Heart left ventricle (tissue), 16 donors: Measurements from ENCODE around the gene DCLK1. TPM values are rescaled to one million over a fixed set of nuclear protein-coding genes. Genes with fewer than 3 reads are reported as not detected.

Source experiments
- ATAC-seq, 4 donors: fragments of 200-7000 bp; cut with Tn5 transposase; one replicate each; pipeline ENCODE4 v1.9.1; 2020 to 2022; ENCODE audit warnings: moderate library complexity in 4 of 4, mild to moderate bottlenecking in 3 of 4, moderate number of reproducible peaks in 1 of 4
- DNase-seq, 5 donors: peaks; one replicate each; pipeline ENCODE4 v3.0.0-alpha.2; 2020
- H3K27ac ChIP-seq, 12 donors: fragments of 200-600 bp; sonication (generic) in 4 of 12; one replicate each; pipeline versions ENCODE4 v1.5.0 to v1.8.0; 2016 to 2022; ENCODE audit warnings: mild to moderate bottlenecking in 2 of 12
- H3K27me3 ChIP-seq, 9 donors: fragments of 200-600 bp; sonication (generic) in 2 of 9; one replicate each; pipeline versions ENCODE4 v1.5.1 to v1.8.0; 2016 to 2022; ENCODE audit warnings: mild to moderate bottlenecking in 3 of 9
- H3K36me3 ChIP-seq, 9 donors: fragments of 200-600 bp; sonication (generic) in 2 of 9; one replicate each; pipeline versions ENCODE4 v1.5.0 to v1.8.0; 2018 to 2022; ENCODE audit warnings: mild to moderate bottlenecking in 2 of 9
- H3K4me1 ChIP-seq, 12 donors: fragments of 200-600 bp; sonication (generic) in 4 of 12; one replicate each; pipeline versions ENCODE4 v1.5.0 to v1.8.0; 2016 to 2022; ENCODE audit warnings: mild to moderate bottlenecking in 3 of 12
- H3K4me3 ChIP-seq, 12 donors: fragments of 200-600 bp; sonication (generic) in 4 of 12; one replicate each; pipeline versions ENCODE4 v1.5.0 to v1.8.0; 2017 to 2022; ENCODE audit warnings: mild to moderate bottlenecking in 9 of 12, moderate library complexity in 4 of 12
- H3K9me3 ChIP-seq, 12 donors: fragments of 200-600 bp; sonication (generic) in 4 of 12; one replicate each; pipeline versions ENCODE4 v1.5.0 to v1.8.0; 2016 to 2022; ENCODE audit warnings: mild to moderate bottlenecking in 1 of 12
- CTCF ChIP-seq, 12 donors: fragments of 200-600 bp; sonication (generic) in 4 of 12; IDR thresholded peaks; one replicate each; pipeline versions ENCODE4 v1.5.0 to v1.8.0; 2018 to 2022; ENCODE audit warnings: antibody characterized with exemption in 12 of 12, mild to moderate bottlenecking in 5 of 12
- POLR2A ChIP-seq, 2 donors: fragments of 450-650 bp; IDR thresholded peaks; one replicate each; pipeline ENCODE4 v1.6.1; 2017; ENCODE audit warnings: antibody characterized with exemption in 2 of 2, mild to moderate bottlenecking in 2 of 2, moderate library complexity in 2 of 2
- WGBS, 4 donors: extraction: QIAGEN DNeasy Blood & Tissue Kit in 2 of 4; methylation state at CpG; one replicate each; pipeline versions ENCODE4 v1.1.5 to v1.1.7; 2013 to 2018; 5-methylcytosine and 5-hydroxymethylcytosine counted together
- intact Hi-C, 10 donors: fragments of 100-400 bp; cut with DNase I; formaldehyde crosslinking; loops; one replicate each; pipeline versions ENCODE4 v1.11.1 to v1.14.2; 2022
- polyA plus RNA-seq, 2 donors: library from polyadenylated mRNA; stranded (reverse); fragments of 200-250 nt; gene quantifications; one replicate each; pipeline ENCODE4 v1.2.3, GENCODE V29; 2013
- total RNA-seq, 9 donors: library from RNA; depleted of rRNA in 2 of 9; stranded (reverse); fragments of >200 nt in 2 of 9; fragmentation: NEBNext Ultra II Directional in 3 of 9; extraction: Animal tissue kit (Norgen Biotek cat#: 25700) in 3 of 9; gene quantifications; one replicate each; pipeline versions ENCODE4 v1.1.0 to v1.2.4, GENCODE V29; 2016 to 2023
- donor health status: ischemic (EF 13 %, LVEDD 7.1; RV severe dilation, severe dysfunction).
- donor health status: healthy with polysubstance abuse.
- donor health status: DM: no; HTN: yes; CAD: no.
- donor health status: DM: no; HTN: no; CAD: no.
- donor health status: ischemic (EF 25% LVEDD 6.9; RV normal size, moderate dysfunction).
- donor health status: ischemic (EF 25% LVEDD 5.7; RV mildly dilated, moderate dysfunction).
- donor health status: healthy.
- donor health status: DM: yes; HTN: yes; CAD: no.
- donor health status: ischemic (EF 35%, LVEDD 5.7; RV mildly dilated, moderate dysfunction).
- donor health status: nonischemic (EF 11% LVEDD 7.7; RV severe dilation, severe dysfunction).
- donor health status: DM: yes; HTN: yes; CAD: no.
- donor health status: PGD.
- donor health status: ischemic (EF 29% LVEDD 5.4; RV normal size, mild dysfunction).
- donor health status: nonischemic (EF 23%, LVEDD 6.1; RV moderate dilation, normal function).

Gene DCLK1
- total and polyA plus RNA-seq, 11 donors: 3.4 to 15.9 (median 11.2) TPM

GRCh38 chr13:36173571-36174322 is 42.6 kb upstream of the DCLK1 start:
- H3K4me3 ChIP-seq: no peak overlapping the region
- TF ChIP-seq POLR2A (IDR thresholded peaks at IDR 0.05): no peak
- TF ChIP-seq CTCF (IDR thresholded peaks at IDR 0.05): no peak
- DNase-seq: no peak
- ATAC-seq: no peak
- no peaks in the 10 kb centered on the region for H3K9me3 ChIP-seq
- WGBS, 4 donors: 70 to 76% (median 71%) methylated on average over 4 of the region's 4 CpGs
- no peaks in the 10 kb centered on the region for H3K27me3 ChIP-seq
- no peaks in the 10 kb centered on the region for H3K36me3 ChIP-seq
- intact Hi-C loops: no loop called here
- no peaks in the 10 kb centered on the region for H3K4me1 ChIP-seq
- no peak overlapping the region for H3K27ac ChIP-seq

GRCh38 chr13:36166046-36166445 is 34.9 kb upstream of the DCLK1 start:
- H3K9me3 ChIP-seq: no peaks in the 10 kb centered on the region
- H3K4me3 ChIP-seq: no peak overlapping the region
- peaks cover 0 to 13% (median 0%) of the 10 kb centered on the region in 12 donors for H3K4me1 ChIP-seq
- ATAC-seq: no peak
- H3K27me3 ChIP-seq: no peaks in the 10 kb centered on the region
- DNase-seq: no peak
- H3K27ac ChIP-seq: no peak overlapping the region
- no peaks in the 10 kb centered on the region for H3K36me3 ChIP-seq
- intact Hi-C loops: no loop called here
- WGBS, 4 donors: 78 to 95% (median 86%) methylated on average over 5 of the region's 5 CpGs
- TF ChIP-seq CTCF (IDR thresholded peaks at IDR 0.05): no peak
- no peak for TF ChIP-seq POLR2A (IDR thresholded peaks at IDR 0.05)

GRCh38 chr13:36163809-36164308 is 32.7 kb upstream of the DCLK1 start:
- intact Hi-C loops: no loop called here
- Histone ChIP-seq H3K36me3 (no peaks in the 10 kb centered on the region), H3K27me3 (no peaks in the 10 kb centered on the region), H3K27ac (no peak overlapping the region), H3K4me1 (peaks cover 0 to 13% (median 0%) of the 10 kb centered on the region in 12 donors), H3K4me3 (no peak overlapping the region), H3K9me3 (no peaks in the 10 kb centered on the region)
- no peak for TF ChIP-seq CTCF (IDR thresholded peaks at IDR 0.05)
- no peak for TF ChIP-seq POLR2A (IDR thresholded peaks at IDR 0.05)
- 34 to 40% (median 35%) methylated on average over 7 of the region's 7 CpGs for WGBS, 4 donors
- ATAC-seq (peak; percentile 70 to 88 (median 78)), DNase-seq (peak; percentile 37 to 80 (median 75))

GRCh38 chr13:36163286-36163685 is 32.1 kb upstream of the DCLK1 start:
- Histone ChIP-seq H3K27me3 (no peaks in the 10 kb centered on the region), H3K4me3 (no peak overlapping the region), H3K9me3 (no peaks in the 10 kb centered on the region), H3K36me3 (no peaks in the 10 kb centered on the region), H3K4me1 (peaks cover 0 to 13% (median 0%) of the 10 kb centered on the region in 12 donors), H3K27ac (no peak overlapping the region)
- ATAC-seq (peak; percentile 16 to 55 (median 45)), DNase-seq (no peak)
- 60 to 73% (median 68%) methylated on average over 6 of the region's 6 CpGs for WGBS, 4 donors
- TF ChIP-seq CTCF (IDR thresholded peaks at IDR 0.05) (no peak), POLR2A (IDR thresholded peaks at IDR 0.05) (no peak)
- intact Hi-C loops: no loop called here
